ENCODE data around the gene ZNF771. TPM values are rescaled to one million over a fixed set of nuclear protein-coding genes. Genes with fewer than 3 reads are reported as not detected.

Gene ZNF771
- total RNA-seq, 2 donors from 2014 or later = 32.3 to 36.3 TPM

DNA sequence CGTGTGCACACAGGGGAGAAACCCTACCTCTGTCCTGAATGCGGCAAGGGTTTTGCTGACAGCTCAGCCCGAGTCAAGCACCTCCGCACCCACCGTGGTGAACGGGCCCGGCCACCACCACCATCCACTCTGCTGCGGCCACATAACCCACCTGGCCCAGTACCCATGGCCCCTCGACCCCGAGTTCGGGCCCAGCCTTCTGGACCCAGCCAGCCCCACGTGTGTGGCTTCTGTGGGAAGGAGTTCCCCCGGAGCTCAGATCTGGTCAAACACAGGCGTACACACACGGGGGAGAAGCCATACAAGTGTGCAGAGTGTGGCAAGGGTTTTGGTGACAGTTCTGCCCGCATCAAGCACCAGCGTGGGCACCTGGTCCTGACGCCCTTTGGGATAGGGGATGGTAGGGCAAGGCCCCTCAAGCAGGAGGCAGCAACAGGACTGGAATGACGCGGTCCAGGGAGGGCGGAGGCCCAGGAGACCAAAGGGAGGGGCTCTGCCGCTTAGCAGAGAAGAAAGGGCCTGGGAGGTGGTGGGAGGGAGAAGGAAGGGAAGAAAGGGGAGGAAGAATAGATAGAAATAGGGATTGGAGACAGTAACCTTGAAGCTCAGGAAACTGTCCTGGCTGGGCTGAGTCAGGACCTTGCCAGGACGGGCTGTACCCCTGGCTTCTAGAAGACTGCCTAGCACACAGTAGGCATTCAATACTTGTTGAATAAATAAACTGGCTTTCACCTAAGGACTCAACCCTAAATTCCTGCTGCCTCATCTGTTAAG lies 8.6 kb upstream of the ZNF771 start:
- no peaks in the 10 kb centered on the region for H3K36me3 ChIP-seq
- peak overlapping the region; percentile 82 for H3K27ac ChIP-seq
- H3K4me3 ChIP-seq = no peak overlapping the region
- DNase-seq (ENCODE audit: low spot score) = no peak
- H3K27me3 ChIP-seq (replicated peaks; ENCODE audit: insufficient read depth) = no peaks in the 10 kb centered on the region
- TF ChIP-seq, protein P1, sequence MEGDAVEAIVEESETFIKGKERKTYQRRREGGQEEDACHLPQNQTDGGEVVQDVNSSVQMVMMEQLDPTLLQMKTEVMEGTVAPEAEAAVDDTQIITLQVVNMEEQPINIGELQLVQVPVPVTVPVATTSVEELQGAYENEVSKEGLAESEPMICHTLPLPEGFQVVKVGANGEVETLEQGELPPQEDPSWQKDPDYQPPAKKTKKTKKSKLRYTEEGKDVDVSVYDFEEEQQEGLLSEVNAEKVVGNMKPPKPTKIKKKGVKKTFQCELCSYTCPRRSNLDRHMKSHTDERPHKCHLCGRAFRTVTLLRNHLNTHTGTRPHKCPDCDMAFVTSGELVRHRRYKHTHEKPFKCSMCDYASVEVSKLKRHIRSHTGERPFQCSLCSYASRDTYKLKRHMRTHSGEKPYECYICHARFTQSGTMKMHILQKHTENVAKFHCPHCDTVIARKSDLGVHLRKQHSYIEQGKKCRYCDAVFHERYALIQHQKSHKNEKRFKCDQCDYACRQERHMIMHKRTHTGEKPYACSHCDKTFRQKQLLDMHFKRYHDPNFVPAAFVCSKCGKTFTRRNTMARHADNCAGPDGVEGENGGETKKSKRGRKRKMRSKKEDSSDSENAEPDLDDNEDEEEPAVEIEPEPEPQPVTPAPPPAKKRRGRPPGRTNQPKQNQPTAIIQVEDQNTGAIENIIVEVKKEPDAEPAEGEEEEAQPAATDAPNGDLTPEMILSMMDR (IDR thresholded peaks at IDR 0.05) = no peak
- no peak for TF ChIP-seq POLR2AphosphoS5 (IDR thresholded peaks at IDR 0.05)
- no peak for TF ChIP-seq POLR2A (IDR thresholded peaks at IDR 0.05)
- H3K4me1 ChIP-seq (replicated peaks) = peaks cover 8% of the 10 kb centered on the region
- H3K9me3 ChIP-seq = no peaks in the 10 kb centered on the region
- 84% methylated on average over 23 of the region's 23 CpGs for WGBS
- intact Hi-C loops (cut with DNase I) = no loop called here

DNA sequence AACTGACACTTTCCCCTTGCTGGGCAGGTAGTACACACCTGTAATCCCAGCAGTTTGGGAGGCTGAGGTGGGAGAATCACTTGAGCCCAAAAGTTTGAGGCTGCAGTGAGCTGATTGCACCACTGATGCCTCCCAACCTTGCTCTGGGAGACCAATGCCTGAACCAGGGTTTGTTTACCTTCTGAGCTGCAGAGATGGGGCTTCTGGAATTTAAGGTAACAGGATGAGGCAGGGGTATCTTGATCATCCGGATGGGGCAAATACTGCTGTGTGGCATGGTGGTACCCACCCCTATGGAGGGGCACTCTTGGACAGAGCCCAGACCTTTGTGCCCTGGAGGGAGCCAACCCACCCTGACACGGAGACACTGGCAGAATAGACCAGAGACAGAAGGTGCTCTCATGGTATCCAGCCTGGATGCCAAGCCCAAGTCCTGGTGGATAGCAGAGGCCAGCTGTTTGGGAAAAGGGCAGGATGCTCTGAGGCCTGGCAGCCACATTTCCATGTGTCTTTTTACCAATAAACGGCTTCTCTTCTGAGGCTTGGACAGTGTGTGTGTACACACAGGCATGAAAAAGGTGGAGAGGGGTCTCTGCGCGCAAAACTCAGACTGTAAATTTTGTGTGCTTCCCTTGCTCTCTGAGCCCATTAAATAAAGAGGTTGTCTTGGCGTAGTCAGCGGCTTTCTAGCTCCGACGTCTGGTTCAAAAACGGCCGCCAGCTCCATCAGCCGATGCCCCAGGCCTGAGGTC lies 7.8 kb upstream of the ZNF771 start:
- intact Hi-C loops (cut with DNase I) = loop anchor here (10.0 kb wide), 1 partner anchor 305 kb away; the partner anchor contains the start of genes TBX6 and YPEL3
- no peaks in the 10 kb centered on the region for H3K27me3 ChIP-seq (replicated peaks; ENCODE audit: insufficient read depth)
- H3K36me3 ChIP-seq = no peaks in the 10 kb centered on the region
- WGBS = 13% methylated on average over 12 of the region's 12 CpGs
- peaks cover 8% of the 10 kb centered on the region for H3K4me1 ChIP-seq (replicated peaks)
- TF ChIP-seq, protein P1 (IDR thresholded peaks at IDR 0.05) = no peak
- TF ChIP-seq POLR2A (IDR thresholded peaks at IDR 0.05) (no peak), POLR2AphosphoS5 (IDR thresholded peaks at IDR 0.05) (no peak)
- no peak for DNase-seq (ENCODE audit: low spot score)
- H3K27ac ChIP-seq = peak overlapping the region; percentile 82
- H3K9me3 ChIP-seq = no peaks in the 10 kb centered on the region
- H3K4me3 ChIP-seq = peak overlapping the region; percentile 47 to 50

DNA sequence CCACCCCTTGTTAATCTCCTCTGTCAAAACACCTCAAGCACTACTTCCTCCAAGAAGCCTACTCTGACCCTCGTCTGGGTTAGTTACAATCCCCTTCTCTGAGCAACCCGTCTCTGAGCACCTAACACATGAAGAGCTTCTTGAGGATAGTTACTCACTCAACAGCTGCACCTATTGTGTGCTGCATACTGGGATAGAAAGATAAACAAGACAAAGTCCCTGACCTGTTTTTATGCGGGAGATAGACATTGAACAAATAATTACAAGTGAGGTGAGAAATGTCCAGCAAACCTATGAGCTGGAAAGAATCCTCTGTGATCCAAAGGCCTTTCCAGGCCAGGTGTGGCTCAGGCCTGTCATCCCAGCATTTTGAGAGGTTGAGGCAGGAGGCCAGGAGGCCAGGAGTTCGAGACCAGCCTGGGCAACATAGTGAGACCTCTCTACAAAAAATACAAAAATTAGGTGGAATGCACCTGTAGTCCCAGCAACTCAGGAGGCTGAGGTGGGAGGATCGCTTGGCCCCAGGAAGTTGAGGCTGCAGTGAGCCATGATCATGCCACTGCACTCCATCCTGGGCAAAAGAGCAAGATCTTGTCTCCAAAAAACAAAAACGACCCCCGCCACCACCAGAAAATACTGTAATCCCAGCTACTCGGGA lies 5.5 kb upstream of the ZNF771 start:
- no peak for DNase-seq (ENCODE audit: low spot score)
- intact Hi-C loops (cut with DNase I) = loop anchor here (10.0 kb wide), 1 partner anchor 307 kb away; the partner anchor contains the start of genes TBX6 and YPEL3
- Histone ChIP-seq H3K27me3 (replicated peaks; ENCODE audit: insufficient read depth) (no peaks in the 10 kb centered on the region), H3K4me1 (replicated peaks) (no peaks in the 10 kb centered on the region), H3K4me3 (no peak overlapping the region), H3K27ac (no peak overlapping the region), H3K9me3 (no peaks in the 10 kb centered on the region), H3K36me3 (no peaks in the 10 kb centered on the region)
- TF ChIP-seq, protein P1 (IDR thresholded peaks at IDR 0.05) = no peak
- TF ChIP-seq POLR2AphosphoS5 (IDR thresholded peaks at IDR 0.05) (no peak), POLR2A (IDR thresholded peaks at IDR 0.05) (no peak)
- 76% methylated on average over 8 of the region's 8 CpGs for WGBS

DNA sequence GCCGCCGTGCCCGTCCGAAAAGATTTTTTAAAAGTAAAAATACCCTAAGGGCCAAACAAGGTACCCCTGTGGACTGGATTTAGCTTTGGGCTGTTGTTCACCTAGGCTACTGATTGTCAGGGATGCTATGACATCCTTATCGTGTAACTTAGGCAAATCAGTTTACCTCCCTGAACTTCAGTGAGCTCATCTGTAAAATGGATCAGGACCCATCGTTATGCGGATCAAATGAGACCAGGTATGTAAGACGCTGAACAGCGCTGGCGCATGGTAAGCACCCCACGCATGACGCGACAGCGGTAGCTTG lies 658 bp upstream of the ZNF771 start:
- Histone ChIP-seq H3K27me3 (replicated peaks; ENCODE audit: insufficient read depth) (no peaks in the 10 kb centered on the region), H3K4me3 (peak overlapping the region; percentile 69 to 75), H3K4me1 (replicated peaks) (peaks cover 2% of the 10 kb centered on the region), H3K9me3 (no peaks in the 10 kb centered on the region), H3K36me3 (no peaks in the 10 kb centered on the region), H3K27ac (peak overlapping the region; percentile 76 to 85)
- DNase-seq (ENCODE audit: low spot score) = no peak
- TF ChIP-seq POLR2A (IDR thresholded peaks at IDR 0.05) = no peak
- TF ChIP-seq, protein P1 (IDR thresholded peaks at IDR 0.05) = no peak
- no peak for TF ChIP-seq POLR2AphosphoS5 (IDR thresholded peaks at IDR 0.05)
- intact Hi-C loops (cut with DNase I) = loop anchor here (10.0 kb wide), 1 partner anchor 312 kb away; the partner anchor contains the start of genes TBX6 and YPEL3
- whole genome bisulfite sequencing = 14% methylated on average over 14 of the region's 14 CpGs

All from prostate gland (tissue), 2 donors.